Endothelial cell of umbilical vein (primary cell): ENCODE results near the gene VAV3. TPM values are rescaled to one million over a fixed set of nuclear protein-coding genes. Genes with fewer than 3 reads are reported as not detected.
A peak's percentile ranks its signal among the peaks of the same experiment; 100 is the strongest.

ENCODE experiments used
- BruUV-seq: library from RNA; stranded (reverse); fragments of 400-500 nt; replicated peaks from 2 replicates; lab custom pipeline; 2021; lab: Mats Ljungman, UMichigan
- CTCF ChIA-PET: fragments of 300-600, 350-600 bp; sonication (Branson Sonifier 250); formaldehyde crosslinking; loops from one replicate; lab custom pipeline; 2021; ENCODE audit warnings: antibody characterized with exemption, inconsistent platforms; lab: Charles Lee
- POLR2A ChIA-PET: fragments of 300-600, 350-600 bp; sonication (Branson Sonifier 250); formaldehyde crosslinking; loops from one replicate; lab custom pipeline; 2021; ENCODE audit warnings: antibody characterized with exemption, inconsistent platforms; lab: Charles Lee
- DNase-seq: peaks from one replicate; pipeline ENCODE4 v3.0.0-alpha.2; 2011; ENCODE audit warnings: low read depth, low spot score
- FAIRE-seq: peaks from 2 replicates; lab custom pipeline; 2011; peaks lifted over from hg19 to GRCh38; lab: Jason Lieb, UNC
- H2AFZ ChIP-seq: 2 replicates; pipeline ENCODE4 v1.6.0; 2012; ENCODE audit warnings: low read depth, low read length, control low read depth, inconsistent platforms
- H3K27ac ChIP-seq: 2 replicates; pipeline ENCODE4 v1.5.1; 2011; ENCODE audit warnings: low read depth, mild to moderate bottlenecking, control low read depth, low read length, moderate library complexity; ENCODE audit not compliant: insufficient read depth
- H3K27me3 ChIP-seq, 2 experiments: 2 replicates each; pipeline versions ENCODE4 v1.6.0 to v1.6.1; 2011; ENCODE audit warnings: low read length in 2 of 2, mixed read lengths in 1 of 2; ENCODE audit not compliant: control insufficient read depth in 2 of 2, insufficient read depth in 2 of 2
- H3K36me3 ChIP-seq, 2 experiments: 2 replicates in 1 of 2; 3 replicates in 1 of 2; pipeline ENCODE4 v1.5.1; 2011; ENCODE audit warnings: low read length in 2 of 2, mild to moderate bottlenecking in 1 of 2, moderate library complexity in 1 of 2; ENCODE audit not compliant: control insufficient read depth in 2 of 2, insufficient read depth in 2 of 2; ENCODE audit errors: extremely low read depth in 1 of 2
- H3K4me1 ChIP-seq: 3 replicates; pipeline ENCODE4 v1.5.1; 2011; ENCODE audit warnings: mild to moderate bottlenecking, low read length; ENCODE audit not compliant: control insufficient read depth, insufficient read depth; ENCODE audit errors: extremely low read depth
- H3K4me2 ChIP-seq: 2 replicates; pipeline ENCODE4 v1.6.1; 2011; ENCODE audit warnings: low read length, control low read depth, mixed read lengths; ENCODE audit not compliant: insufficient read depth
- H3K4me3 ChIP-seq, 3 experiments: fragments of 200-600 bp in 1 of 3; sonication (generic), shearing (Covaris generic) in 1 of 3; replicated peaks in 1 of 3; 2 replicates each; pipeline ENCODE4 v1.5.1; 2011 to 2016; ENCODE audit warnings: control low read depth in 3 of 3, low read length in 3 of 3, mild to moderate bottlenecking in 2 of 3, inconsistent platforms in 1 of 3, low read depth in 1 of 3, moderate library complexity in 1 of 3; ENCODE audit not compliant: insufficient read depth in 1 of 3
- H3K79me2 ChIP-seq: 2 replicates; pipeline ENCODE4 v1.6.0; 2012; ENCODE audit warnings: low read length, inconsistent platforms; ENCODE audit not compliant: control insufficient read depth, insufficient read depth
- H3K9ac ChIP-seq: replicated peaks from 2 replicates; pipeline ENCODE3; 2011; ENCODE audit warnings: low read length, control low read depth; ENCODE audit not compliant: insufficient read depth; ENCODE audit errors: extremely low read depth
- H3K9me1 ChIP-seq: replicated peaks from 3 replicates; pipeline ENCODE4 v1.6.0; 2011; ENCODE audit warnings: mild to moderate bottlenecking, low read length; ENCODE audit not compliant: control insufficient read depth, insufficient read depth; ENCODE audit errors: extremely low read depth
- H3K9me3 ChIP-seq: replicated peaks from 2 replicates; pipeline ENCODE4 v1.5.1; 2012; ENCODE audit warnings: low read length, inconsistent platforms; ENCODE audit not compliant: control insufficient read depth, insufficient read depth
- H4K20me1 ChIP-seq: replicated peaks from 2 replicates; pipeline ENCODE3; 2011; ENCODE audit warnings: mild to moderate bottlenecking, low read length; ENCODE audit not compliant: control insufficient read depth, insufficient read depth; ENCODE audit errors: extremely low read depth
- EZH2 ChIP-seq: IDR thresholded peaks from 2 replicates; pipeline ENCODE4 v1.6.1; 2012; ENCODE audit warnings: borderline replicate concordance, low read depth, mild to moderate bottlenecking, moderate library complexity, low read length, inconsistent platforms; ENCODE audit not compliant: severe bottlenecking
- FOS ChIP-seq: IDR thresholded peaks from 2 replicates; pipeline ENCODE4 v1.6.1; 2011; ENCODE audit warnings: mild to moderate bottlenecking, low read length, moderate library complexity, borderline replicate concordance; ENCODE audit not compliant: insufficient read depth
- JUN ChIP-seq: IDR thresholded peaks from 2 replicates; pipeline ENCODE4 v1.6.1; 2011; ENCODE audit warnings: borderline replicate concordance, low read depth; ENCODE audit not compliant: insufficient read length, insufficient read depth
- POLR2A ChIP-seq: IDR thresholded peaks from 2 replicates; pipeline ENCODE4 v1.6.1; 2012; ENCODE audit warnings: low read depth, mild to moderate bottlenecking, control low read depth, low read length
- POLR2AphosphoS5 ChIP-seq: IDR thresholded peaks from 2 replicates; pipeline ENCODE4 v1.6.1; 2012; ENCODE audit warnings: low read depth, mild to moderate bottlenecking, control low read depth, low read length, moderate library complexity; ENCODE audit not compliant: insufficient read depth
- dilution Hi-C: fragments of 300-500 bp; cut with MboI; formaldehyde crosslinking; loops from one replicate; pipeline ENCODE4 v1.15.0; 2019; ENCODE audit warnings: low sequenced_read_pairs; ENCODE audit not compliant: extremely low pct_ligation_motif_present
- intact Hi-C: fragments of 100-400 bp; cut with micrococcal nuclease; formaldehyde crosslinking; loops from one replicate; pipeline ENCODE4 v1.10.0; 2022
- polyA plus RNA-seq, 4 experiments: library from polyadenylated mRNA; depleted of rRNA in 3 of 4; stranded (reverse) in 3 of 4; unstranded in 1 of 4; fragments of >200 nt; gene quantifications; 2 replicates each; pipeline versions ENCODE4 v1.2.1 to v1.2.3, GENCODE V29; 2011 to 2012; ENCODE audit warnings: missing spikeins in 1 of 4
- total RNA-seq: library from RNA; stranded (reverse); gene quantifications from 2 replicates; pipeline ENCODE4 v1.2.3, GENCODE V29; 2021
- TF ChIP-seq, protein P1 (sequence below), 2 donors: IDR thresholded peaks; 1 replicate in 1 of 2; 2 replicates in 1 of 2; pipeline ENCODE4 v1.5.1; 2011; ENCODE audit warnings: low read length in 2 of 2, mild to moderate bottlenecking in 2 of 2, moderate library complexity in 2 of 2, control low read depth in 1 of 2, inconsistent platforms in 1 of 2, low read depth in 1 of 2; ENCODE audit not compliant: insufficient read depth in 1 of 2; ENCODE audit errors: extremely low read depth in 1 of 2

The VAV3 gene
- total and polyA plus RNA-seq, 2 donors (not counting 3 experiments of a cell fraction or from before 2014, with no cell fraction given): 0.18 to 1.5 TPM

DNA sequence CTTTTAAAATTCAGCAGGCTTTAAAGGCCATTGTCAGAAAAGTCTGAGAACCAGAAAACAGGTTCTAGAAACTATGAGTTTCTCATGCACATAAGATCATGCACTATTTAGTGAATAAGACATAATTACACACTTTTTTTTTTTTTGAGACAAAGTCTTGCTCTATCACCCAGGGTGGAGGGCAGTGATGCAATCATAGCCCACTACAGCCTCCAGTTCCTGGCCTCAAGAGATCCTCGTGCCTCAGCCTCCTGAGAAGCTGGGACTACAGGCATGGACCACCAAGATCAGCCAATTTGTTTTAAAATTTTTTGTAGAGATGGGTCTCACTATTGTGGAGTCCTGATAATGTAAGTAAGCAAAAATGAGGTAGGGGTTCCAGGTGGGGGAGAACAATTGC lies 134.9 kb downstream of the VAV3 start:
- no peak for DNase-seq
- Histone ChIP-seq H2AFZ (no peak overlapping the region), H3K27me3 (no peaks in the 10 kb centered on the region), H3K4me1 (peaks cover 11% of the 10 kb centered on the region), H3K36me3 (no peaks in the 10 kb centered on the region), H3K4me3 (no peak overlapping the region), H3K79me2 (no peaks in the 10 kb centered on the region), H4K20me1 (no peaks in the 10 kb centered on the region), H3K4me2 (no peak overlapping the region), H3K9ac (no peak overlapping the region), H3K9me1 (no peaks in the 10 kb centered on the region), H3K27ac (no peak overlapping the region), H3K9me3 (no peaks in the 10 kb centered on the region)
- ChIA-PET POLR2A (no interaction called here), CTCF (no interaction called here)
- intact Hi-C loops (no loop called here), dilution Hi-C loops (no loop called here)
- BruUV-seq: no TSS peak
- FAIRE-seq: no peak
- TF ChIP-seq POLR2AphosphoS5 (no peak), FOS (no peak)

DNA sequence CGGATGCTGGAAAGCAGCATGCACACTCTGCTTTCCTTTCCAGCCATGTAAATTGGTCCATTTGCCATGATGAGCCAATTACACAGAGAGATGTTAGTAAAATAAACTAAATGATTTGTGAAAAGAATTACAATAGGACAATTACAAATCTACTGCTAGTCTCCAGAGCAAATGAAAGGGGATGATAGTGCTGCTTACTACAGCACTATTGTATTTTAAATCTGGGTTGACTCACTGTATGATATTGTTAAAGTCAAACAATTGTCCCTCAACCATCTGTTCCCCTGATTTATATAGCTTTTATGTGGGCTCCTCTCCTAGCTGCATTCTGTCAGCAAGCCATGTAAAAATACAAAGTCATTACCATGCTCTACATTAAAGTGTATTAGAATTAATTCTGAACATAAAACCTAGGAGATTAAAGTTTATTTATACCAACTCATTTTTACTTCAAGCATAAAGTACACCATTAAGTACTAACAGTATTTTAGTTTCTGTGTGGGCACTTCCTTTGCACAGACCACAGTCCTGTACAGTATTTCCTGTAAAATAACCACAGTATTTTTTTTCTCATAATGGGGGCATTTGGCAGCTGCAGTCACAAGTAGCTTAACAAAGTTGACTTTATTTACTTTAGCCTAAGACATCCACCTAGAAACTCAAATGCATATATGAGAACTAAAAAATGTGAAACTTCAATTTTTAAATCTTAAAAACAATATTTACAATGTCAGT lies 135.8 kb downstream of the VAV3 start:
- no TSS peak for BruUV-seq
- no peak for TF ChIP-seq POLR2A
- peak; percentile 32 for TF ChIP-seq JUN
- TF ChIP-seq FOS: peak; percentile 5
- no peak for TF ChIP-seq EZH2
- TF ChIP-seq POLR2AphosphoS5: no peak
- TF ChIP-seq, protein P1, sequence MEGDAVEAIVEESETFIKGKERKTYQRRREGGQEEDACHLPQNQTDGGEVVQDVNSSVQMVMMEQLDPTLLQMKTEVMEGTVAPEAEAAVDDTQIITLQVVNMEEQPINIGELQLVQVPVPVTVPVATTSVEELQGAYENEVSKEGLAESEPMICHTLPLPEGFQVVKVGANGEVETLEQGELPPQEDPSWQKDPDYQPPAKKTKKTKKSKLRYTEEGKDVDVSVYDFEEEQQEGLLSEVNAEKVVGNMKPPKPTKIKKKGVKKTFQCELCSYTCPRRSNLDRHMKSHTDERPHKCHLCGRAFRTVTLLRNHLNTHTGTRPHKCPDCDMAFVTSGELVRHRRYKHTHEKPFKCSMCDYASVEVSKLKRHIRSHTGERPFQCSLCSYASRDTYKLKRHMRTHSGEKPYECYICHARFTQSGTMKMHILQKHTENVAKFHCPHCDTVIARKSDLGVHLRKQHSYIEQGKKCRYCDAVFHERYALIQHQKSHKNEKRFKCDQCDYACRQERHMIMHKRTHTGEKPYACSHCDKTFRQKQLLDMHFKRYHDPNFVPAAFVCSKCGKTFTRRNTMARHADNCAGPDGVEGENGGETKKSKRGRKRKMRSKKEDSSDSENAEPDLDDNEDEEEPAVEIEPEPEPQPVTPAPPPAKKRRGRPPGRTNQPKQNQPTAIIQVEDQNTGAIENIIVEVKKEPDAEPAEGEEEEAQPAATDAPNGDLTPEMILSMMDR (IDR thresholded peaks at IDR 0.05; ENCODE audit: extremely low read depth in 1 of 2, insufficient read depth in 1 of 2, low read depth in 1 of 2, low read length in 2 of 2): no peak
- no peaks in the 10 kb centered on the region for H3K36me3 ChIP-seq
- no peak overlapping the region for H3K9ac ChIP-seq
- H2AFZ ChIP-seq: no peak overlapping the region
- peak overlapping the region; percentile 21 for H3K27ac ChIP-seq
- H3K4me2 ChIP-seq: peak overlapping the region; percentile 83
- ChIA-PET CTCF (interaction anchor here (1.0 kb wide), 1 partner anchor 47 kb away, joined by 5 read pairs; no protein-coding TSS in a partner anchor), POLR2A (no interaction called here)
- H4K20me1 ChIP-seq: no peaks in the 10 kb centered on the region
- peak overlapping the region in 1 of 3 experiments; percentile 21 for H3K4me3 ChIP-seq
- DNase-seq (peak; percentile 55), FAIRE-seq (peak; percentile 63)
- no peaks in the 10 kb centered on the region for H3K79me2 ChIP-seq
- H3K4me1 ChIP-seq: peaks cover 11% of the 10 kb centered on the region
- no peaks in the 10 kb centered on the region for H3K9me3 ChIP-seq
- intact Hi-C loops (loop anchor here (1.0 to 10.0 kb wide), 3 partner anchors 33 to 136 kb away; partner anchors contain the start of gene VAV3), dilution Hi-C loops (no loop called here)
- no peaks in the 10 kb centered on the region for H3K9me1 ChIP-seq
- H3K27me3 ChIP-seq: no peaks in the 10 kb centered on the region
